IMR-90 (cell line): Measurements from ENCODE around the gene WDR45B. TPM values are rescaled to one million over a fixed set of nuclear protein-coding genes. Genes with fewer than 3 reads are reported as not detected.

Experiments
- ATAC-seq: fragments of 200-7000 bp; cut with Tn5 transposase; 2 replicates; pipeline ENCODE4 v1.9.1; 2020; ENCODE audit warnings: low read depth, mild to moderate bottlenecking, moderate library complexity
- BruUV-seq: library from RNA; stranded (reverse); fragments of 400-500 nt; replicated peaks from 2 replicates; lab custom pipeline; 2021; lab: Mats Ljungman, UMichigan
- CTCF ChIA-PET: fragments of 300-600 bp; formaldehyde crosslinking; extraction: SDS; loops from one replicate; lab custom pipeline; 2021; ENCODE audit warnings: antibody characterized with exemption; lab: Yijun Ruan, JAX
- POLR2A ChIA-PET: fragments of 300-600 bp; sonication (Branson Sonifier 250); formaldehyde crosslinking; loops from one replicate; lab custom pipeline; 2022; ENCODE audit warnings: antibody characterized with exemption; ENCODE audit not compliant: unreplicated experiment; lab: Charles Lee
- DNase-seq: peaks from one replicate; pipeline ENCODE4 v3.0.0; 2013
- H2AFZ ChIP-seq: replicated peaks from 2 replicates; pipeline ENCODE3; 2013; ENCODE audit warnings: low read length, mild to moderate bottlenecking; ENCODE audit not compliant: poor library complexity
- H2AK5ac ChIP-seq: 2 replicates; pipeline ENCODE4 v1.6.1; 2013; ENCODE audit warnings: low read depth, low read length, inconsistent platforms
- H2AK9ac ChIP-seq: replicated peaks from 2 replicates; pipeline ENCODE3; 2013; ENCODE audit warnings: mild to moderate bottlenecking, low read depth, low read length, moderate library complexity; ENCODE audit not compliant: poor library complexity
- H2BK120ac ChIP-seq: 2 replicates; pipeline ENCODE4 v1.6.1; 2013; ENCODE audit warnings: low read depth, low read length, inconsistent platforms
- H2BK15ac ChIP-seq: 3 replicates; pipeline ENCODE4 v1.6.1; 2013; ENCODE audit warnings: low read depth, low read length, inconsistent platforms
- H2BK20ac ChIP-seq: 2 replicates; pipeline ENCODE4 v1.6.1; 2013; ENCODE audit warnings: low read depth, mild to moderate bottlenecking, inconsistent platforms, low read length, moderate library complexity
- H2BK5ac ChIP-seq: 2 replicates; pipeline ENCODE4 v1.6.1; 2013; ENCODE audit warnings: mild to moderate bottlenecking, low read depth, low read length, inconsistent platforms; ENCODE audit not compliant: poor library complexity, severe bottlenecking
- H3K14ac ChIP-seq: replicated peaks from 2 replicates; pipeline ENCODE4 v1.6.1; 2013; ENCODE audit warnings: low read depth, low read length, inconsistent platforms
- H3K18ac ChIP-seq: 2 replicates; pipeline ENCODE4 v1.6.1; 2013; ENCODE audit warnings: low read depth, low read length, control low read depth
- H3K23ac ChIP-seq: 2 replicates; pipeline ENCODE4 v1.6.1; 2013; ENCODE audit warnings: low read depth, low read length, inconsistent platforms
- H3K27ac ChIP-seq: 2 replicates; pipeline ENCODE4 v1.5.1; 2013; ENCODE audit warnings: mild to moderate bottlenecking, control low read depth, low read length; ENCODE audit not compliant: insufficient read depth
- H3K27me3 ChIP-seq: 2 replicates; pipeline ENCODE4 v1.6.1; 2013; ENCODE audit warnings: low read length; ENCODE audit not compliant: control insufficient read depth, insufficient read depth
- H3K36me3 ChIP-seq: 2 replicates; pipeline ENCODE4 v1.6.1; 2013; ENCODE audit warnings: low read length, mixed read lengths; ENCODE audit not compliant: control insufficient read depth, insufficient read depth
- H3K4ac ChIP-seq: 2 replicates; pipeline ENCODE4 v1.6.1; 2013; ENCODE audit warnings: low read depth, low read length, inconsistent platforms
- H3K4me1 ChIP-seq: 2 replicates; pipeline ENCODE4 v1.6.1; 2013; ENCODE audit warnings: low read length, mixed read lengths; ENCODE audit not compliant: control insufficient read depth, insufficient read depth
- H3K4me2 ChIP-seq: 2 replicates; pipeline ENCODE4 v1.6.1; 2013; ENCODE audit warnings: low read depth, mild to moderate bottlenecking, control low read depth, low read length, moderate library complexity
- H3K4me3 ChIP-seq: 2 replicates; pipeline ENCODE4 v1.5.1; 2013; ENCODE audit warnings: low read depth, mild to moderate bottlenecking, control low read depth, low read length, moderate library complexity; ENCODE audit not compliant: insufficient read depth
- H3K56ac ChIP-seq: 2 replicates; pipeline ENCODE4 v1.6.1; 2013; ENCODE audit warnings: low read length, inconsistent platforms; ENCODE audit not compliant: insufficient read depth; ENCODE audit errors: extremely low read depth
- H3K79me1 ChIP-seq, 2 experiments: 2 replicates each; pipeline ENCODE4 v1.6.1; 2013; ENCODE audit warnings: low read length in 2 of 2, inconsistent platforms in 1 of 2, low read depth in 1 of 2
- H3K9ac ChIP-seq: 2 replicates; pipeline ENCODE4 v1.6.1; 2013; ENCODE audit warnings: low read depth, low read length, control low read depth
- H3K9me1 ChIP-seq: 2 replicates; pipeline ENCODE4 v1.6.1; 2013; ENCODE audit warnings: low read length, inconsistent platforms; ENCODE audit not compliant: insufficient read depth
- H3K9me3 ChIP-seq: 2 replicates; pipeline ENCODE4 v1.6.1; 2013; ENCODE audit warnings: low read length; ENCODE audit not compliant: control insufficient read depth, insufficient read depth
- H4K20me1 ChIP-seq: 2 replicates; pipeline ENCODE4 v1.6.1; 2013; ENCODE audit warnings: low read length, inconsistent platforms; ENCODE audit not compliant: insufficient read depth
- H4K5ac ChIP-seq: 2 replicates; pipeline ENCODE4 v1.6.1; 2013; ENCODE audit warnings: mild to moderate bottlenecking, low read depth, low read length, control low read depth
- H4K8ac ChIP-seq, 2 experiments: 2 replicates each; pipeline ENCODE4 v1.6.1; 2013; ENCODE audit warnings: low read depth in 2 of 2, low read length in 2 of 2, control low read depth in 1 of 2, inconsistent platforms in 1 of 2
- H4K91ac ChIP-seq: 2 replicates; pipeline ENCODE4 v1.6.1; 2013; ENCODE audit warnings: low read depth, low read length, inconsistent platforms; ENCODE audit not compliant: insufficient read depth
- BHLHE40 ChIP-seq: fragments of 150-350 bp; IDR thresholded peaks from 2 replicates; pipeline ENCODE4 v1.6.1; 2016; ENCODE audit warnings: mild to moderate bottlenecking, low read depth, low read length
- CEBPB ChIP-seq: IDR thresholded peaks from 2 replicates; pipeline ENCODE4 v1.6.1; 2012; ENCODE audit warnings: low read depth, low read length, improper control_type of control experiment
- CHD1 ChIP-seq: IDR thresholded peaks from 2 replicates; pipeline ENCODE4 v1.6.1; 2012; ENCODE audit warnings: low read depth, low read length, improper control_type of control experiment
- CTCF ChIP-seq: conservative IDR thresholded peaks from 2 replicates; pipeline ENCODE4 v1.5.1; 2012; ENCODE audit warnings: mild to moderate bottlenecking, low read depth, low read length, improper control_type of control experiment
- ELK1 ChIP-seq: fragments of 150-350 bp; IDR thresholded peaks from 2 replicates; pipeline ENCODE4 v1.6.1; 2016; ENCODE audit warnings: low read depth, mild to moderate bottlenecking, low read length, moderate library complexity, borderline replicate concordance
- FOS ChIP-seq: fragments of 150-350 bp; IDR thresholded peaks from 2 replicates; pipeline ENCODE4 v1.6.1; 2016; ENCODE audit warnings: low read depth, low read length
- MAFK ChIP-seq: IDR thresholded peaks from 2 replicates; pipeline ENCODE4 v1.6.1; 2012; ENCODE audit warnings: low read depth, low read length, improper control_type of control experiment
- MAZ ChIP-seq: IDR thresholded peaks from 2 replicates; pipeline ENCODE4 v1.6.1; 2012; ENCODE audit warnings: low read depth, mild to moderate bottlenecking, low read length, improper control_type of control experiment, moderate library complexity, borderline replicate concordance
- MXI1 ChIP-seq: IDR thresholded peaks from 2 replicates; pipeline ENCODE4 v1.6.1; 2012; ENCODE audit warnings: low read depth, mild to moderate bottlenecking, low read length, moderate library complexity, borderline replicate concordance
- NFE2L2 ChIP-seq: fragments of 150-350 bp; IDR thresholded peaks from 2 replicates; pipeline ENCODE4 v1.6.1; 2016; ENCODE audit warnings: low read depth, mild to moderate bottlenecking, low read length
- POLR2A ChIP-seq: IDR thresholded peaks from 2 replicates; pipeline ENCODE4 v1.6.1; 2012; ENCODE audit warnings: mild to moderate bottlenecking, low read depth, low read length
- RAD21 ChIP-seq: IDR thresholded peaks from 2 replicates; pipeline ENCODE4 v1.6.1; 2012; ENCODE audit warnings: low read length, improper control_type of control experiment
- RCOR1 ChIP-seq: IDR thresholded peaks from 2 replicates; pipeline ENCODE4 v1.6.1; 2012; ENCODE audit warnings: mild to moderate bottlenecking, low read length, improper control_type of control experiment; ENCODE audit not compliant: insufficient replicate concordance
- RFX5 ChIP-seq: IDR thresholded peaks from 2 replicates; pipeline ENCODE4 v1.8.0; 2012; ENCODE audit warnings: low read depth, mild to moderate bottlenecking, low read length, moderate library complexity
- SMC3 ChIP-seq: fragments of 150-350 bp; IDR thresholded peaks from 2 replicates; pipeline ENCODE4 v1.6.1; 2016; ENCODE audit warnings: low read depth, mild to moderate bottlenecking, antibody characterized with exemption, low read length, moderate library complexity
- USF2 ChIP-seq: fragments of 150-350 bp; IDR thresholded peaks from 2 replicates; pipeline ENCODE4 v1.6.1; 2017; ENCODE audit warnings: mild to moderate bottlenecking, antibody characterized with exemption, low read length, low read depth
- WGBS, 2 experiments: methylation state at CpG; one replicate each; pipeline versions ENCODE4 v1.1.5 to v1.1.7; 2013; ENCODE audit warnings: missing lambda C conversion rate in 2 of 2; ENCODE audit not compliant: insufficient read length in 1 of 2; ENCODE audit errors: extremely low coverage in 2 of 2; 5-methylcytosine and 5-hydroxymethylcytosine counted together
- dilution Hi-C: fragments of 300-500 bp; cut with HindIII; formaldehyde crosslinking; loops from one replicate; pipeline ENCODE4 v1.14.3; 2018; ENCODE audit warnings: low sequenced_read_pairs; ENCODE audit not compliant: unreplicated experiment
- in situ Hi-C: fragments of 300-500 bp; cut with MboI; formaldehyde crosslinking; loops from 3 replicates; pipeline ENCODE4 v1.14.3; 2019; ENCODE audit warnings: low sequenced_read_pairs, inconsistent platforms, mixed read lengths
- intact Hi-C: fragments of 100-400 bp; cut with micrococcal nuclease; formaldehyde crosslinking; loops from 2 replicates; pipeline ENCODE4 v1.10.0; 2022
- polyA plus RNA-seq, 3 experiments: library from polyadenylated mRNA; depleted of rRNA; stranded (reverse); fragments of >200 nt; gene quantifications; 2 replicates each; pipeline ENCODE4 v1.2.3, GENCODE V29; 2012; ENCODE audit warnings: low replicate concordance in 1 of 3
- total RNA-seq: library from RNA; depleted of rRNA; stranded (reverse); fragments of >200 nt; gene quantifications from 2 replicates; pipeline ENCODE4 v1.2.3, GENCODE V29; 2012

Gene WDR45B
- total and polyA plus RNA-seq, 2 of the 4 experiments (the other 2 are of a cell fraction), result 98.2 to 110 TPM

- peaks cover 25 to 69% of the 10 kb centered on the region in 2 experiments for H3K79me1 ChIP-seq
- no peak overlapping the region for H3K4me3 ChIP-seq
- H2AFZ ChIP-seq, result no peak overlapping the region
- H4K8ac ChIP-seq, result no peak overlapping the region
- H3K36me3 ChIP-seq, result peaks cover 43% of the 10 kb centered on the region
- no peaks in the 10 kb centered on the region for H3K9me3 ChIP-seq
- H3K9ac ChIP-seq, result no peak overlapping the region
- CTCF ChIA-PET, result no interaction called here
- dilution Hi-C loops, result no loop called here
- no peak overlapping the region for H3K4me2 ChIP-seq
- BruUV-seq, result no TSS peak
- no peak overlapping the region for H2BK15ac ChIP-seq
- H4K20me1 ChIP-seq, result peaks cover 30% of the 10 kb centered on the region
- peaks cover 4% of the 10 kb centered on the region; the same call in 1 of the 2 replicates for H3K4me1 ChIP-seq
- H2BK120ac ChIP-seq, result no peak overlapping the region
- H3K27ac ChIP-seq, result no peak overlapping the region
- no peak overlapping the region for H2AK9ac ChIP-seq
- DNase-seq, result no peak
- in situ Hi-C loops, result no loop called here
- H3K9me1 ChIP-seq, result peaks cover 10% of the 10 kb centered on the region
- H4K91ac ChIP-seq, result no peak overlapping the region
- H3K27me3 ChIP-seq, result no peaks in the 10 kb centered on the region
- ATAC-seq, result no peak
- H2AK5ac ChIP-seq, result no peak overlapping the region
- H3K4ac ChIP-seq, result no peak overlapping the region
- H2BK20ac ChIP-seq, result no peak overlapping the region
- H3K18ac ChIP-seq, result no peak overlapping the region
- TF ChIP-seq USF2 (no peak), BHLHE40 (no peak), MAZ (no peak), FOS (no peak), CTCF (no peak), ELK1 (no peak), RCOR1 (no peak), MAFK (no peak), MXI1 (no peak), RFX5 (no peak), CHD1 (no peak), SMC3 (no peak), NFE2L2 (no peak), RAD21 (no peak), CEBPB (no peak), POLR2A (no peak)
- intact Hi-C loops, result no loop called here
- no peak overlapping the region for H4K5ac ChIP-seq
- POLR2A ChIA-PET, result no interaction called here
- no peak overlapping the region for H3K56ac ChIP-seq
- 97% methylated on average over 6 of the region's 11 CpGs; no CpG with 5 or more reads in 1 of the 2 experiments for WGBS, 2 experiments
- no peak overlapping the region for H3K23ac ChIP-seq
- no peak overlapping the region for H2BK5ac ChIP-seq
- no peak overlapping the region for H3K14ac ChIP-seq
Observed at GRCh38 chr17:82569621-82570020, 78.6 kb downstream of the WDR45B start.
